ENCODE data around the gene FAM118B.

Gene FAM118B

GRCh38 chr11:126211236-126212088 lies at the start of gene FAM118B, which contains the start of gene RPUSD4:
TSS of gene FAM118B (plus strand) at chr11:126211782. CDS start at chr11:126235002, 23,220 bp downstream.
TSS of gene RPUSD4 (minus strand) at chr11:126211650. CDS start at chr11:126211638, 12 bp downstream.
- no peak for FAIRE-seq

DNA sequence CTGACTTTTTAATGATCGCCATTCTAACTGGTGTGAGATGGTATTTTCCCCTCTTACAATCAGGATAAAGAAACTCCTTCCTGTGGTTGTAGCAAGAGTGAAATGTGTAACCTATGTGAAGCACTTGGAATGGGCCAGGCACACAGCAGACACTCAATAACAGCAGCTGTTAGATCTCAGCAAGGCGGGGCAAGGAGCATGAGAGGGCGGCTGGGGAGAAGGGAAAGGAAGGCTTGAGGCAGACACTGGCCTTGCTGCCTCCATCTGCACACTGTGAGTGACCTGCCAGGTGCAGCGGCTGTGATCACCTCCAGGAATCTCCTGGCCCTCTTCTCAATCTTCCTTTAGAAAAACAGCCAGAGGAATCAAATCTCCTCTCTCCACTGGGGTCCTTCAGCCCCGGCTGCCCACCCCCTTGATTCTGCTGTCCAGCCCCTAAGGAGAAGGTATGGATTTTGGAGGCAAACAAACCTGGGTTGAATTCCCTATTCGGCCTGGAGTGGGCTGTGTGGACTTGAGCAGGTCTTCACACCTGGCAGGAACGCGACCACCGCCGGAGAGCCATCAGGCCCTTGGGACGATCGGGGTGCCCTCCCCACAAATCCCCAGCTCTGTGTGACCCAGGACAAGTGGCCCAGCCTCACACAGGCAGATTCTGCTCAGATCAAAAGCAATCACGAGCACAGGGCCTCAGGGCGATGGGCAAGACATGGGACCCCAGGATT lies 49.1 kb upstream of the FAM118B start:
- FAIRE-seq = no peak

GRCh38 chr11:126163074-126163700 lies 48.4 kb upstream of the FAM118B start:
- no peak for FAIRE-seq

DNA sequence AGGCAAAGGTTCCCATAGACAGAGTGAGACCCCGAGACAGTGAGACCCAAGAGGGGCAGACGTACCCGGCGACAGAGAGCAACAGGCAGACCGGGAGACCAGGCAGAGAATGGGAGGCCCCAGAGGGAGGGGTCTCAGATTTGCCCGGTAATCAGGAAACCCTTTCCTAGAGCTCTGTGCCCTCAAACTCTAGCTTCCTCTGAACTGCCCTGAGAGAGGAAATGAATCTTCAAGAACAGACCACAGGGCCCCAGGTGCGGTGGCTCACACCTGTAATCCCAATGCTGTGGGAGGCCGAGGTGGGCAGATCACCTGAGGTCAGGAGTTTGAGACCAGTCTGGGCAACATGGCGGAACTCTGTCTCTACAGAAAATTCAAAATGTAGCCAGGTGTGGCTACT lies 47.8 kb upstream of the FAM118B start:
- FAIRE-seq = no peak

GRCh38 chr11:126164781-126165180 lies 46.8 kb upstream of the FAM118B start:
- FAIRE-seq = no peak

GRCh38 chr11:126165311-126165720 lies 46.3 kb upstream of the FAM118B start:
- no peak for FAIRE-seq

DNA sequence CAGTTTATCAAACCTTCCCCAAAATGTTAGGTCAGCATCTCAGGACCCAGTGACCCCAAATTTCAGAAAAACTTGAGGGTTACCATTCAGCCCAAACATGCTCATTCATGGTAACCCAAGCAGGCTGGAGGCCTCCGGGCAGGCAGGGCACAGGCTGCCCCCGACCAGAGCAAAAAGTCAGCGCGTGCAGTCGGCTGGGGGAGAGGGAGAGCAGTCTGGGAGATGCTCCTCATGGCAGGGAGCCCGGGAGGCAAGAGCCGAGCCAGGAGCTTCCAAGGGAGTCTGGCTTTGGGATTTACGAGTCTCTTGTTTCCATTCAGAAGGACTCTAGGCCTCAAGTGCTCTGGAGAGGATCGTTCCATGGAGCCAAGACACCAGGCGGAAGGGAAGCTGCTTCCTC lies 45.8 kb upstream of the FAM118B start:
- FAIRE-seq = no peak

DNA sequence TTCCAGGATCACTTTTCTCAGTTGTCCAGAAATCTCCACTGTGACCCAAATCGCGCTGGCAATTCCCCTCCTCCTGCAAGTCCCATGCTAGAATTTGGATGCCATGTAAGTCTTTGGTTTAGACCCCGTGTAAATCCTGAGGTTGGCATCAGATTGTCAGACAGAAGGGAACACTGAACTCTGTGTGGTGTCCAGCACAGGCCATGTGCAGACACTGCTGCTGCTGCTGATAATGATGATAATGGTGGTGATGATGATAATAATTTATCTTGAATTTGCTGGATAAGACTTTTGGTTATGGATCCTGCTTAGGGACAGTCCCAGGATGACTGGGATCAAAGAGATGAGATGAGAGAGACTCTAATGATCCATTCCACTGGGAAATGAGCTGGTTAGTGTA lies 45.2 kb upstream of the FAM118B start:
- FAIRE-seq = no peak

DNA sequence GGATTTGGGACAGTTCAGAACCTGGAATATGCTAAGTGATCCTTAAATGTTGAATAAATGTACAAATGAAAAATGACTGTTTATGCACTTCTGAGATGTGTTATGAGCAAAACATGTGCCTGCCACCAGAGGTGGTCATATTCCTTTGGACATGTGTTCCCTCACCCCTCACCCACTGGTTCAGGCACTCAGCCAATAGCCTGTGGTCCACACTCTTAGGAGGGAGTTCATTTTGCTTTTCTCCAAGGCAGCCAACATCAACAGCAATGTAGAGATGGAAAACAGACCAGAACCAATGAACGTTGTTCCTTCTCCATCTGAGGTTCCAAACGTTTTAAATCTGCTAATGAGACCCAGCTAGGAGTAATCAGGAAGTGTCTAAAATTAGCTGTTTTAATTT lies 44.1 kb upstream of the FAM118B start:
- no peak for FAIRE-seq

DNA sequence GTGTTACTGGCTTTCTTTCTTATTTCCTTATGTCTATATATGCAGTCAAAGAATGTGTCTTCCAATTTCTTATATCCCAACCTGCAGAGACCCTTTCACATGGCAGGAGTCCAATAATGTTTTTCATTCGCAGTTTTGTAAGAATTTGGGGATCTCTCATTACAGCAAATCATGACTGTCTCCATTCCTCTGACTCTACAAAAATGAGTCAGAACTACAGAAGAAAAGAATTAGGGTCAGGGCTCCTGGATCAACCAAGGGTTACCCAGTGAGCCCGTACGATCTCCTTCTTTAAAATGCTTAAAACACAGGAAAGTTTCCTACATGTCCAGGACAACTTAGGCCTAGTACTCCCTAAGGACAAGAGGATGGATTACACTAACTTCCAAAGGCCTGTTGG lies 42.3 kb upstream of the FAM118B start:
- FAIRE-seq = no peak

GRCh38 chr11:126172596-126173038 lies 39.0 kb upstream of the FAM118B start:
- no peak for FAIRE-seq

DNA sequence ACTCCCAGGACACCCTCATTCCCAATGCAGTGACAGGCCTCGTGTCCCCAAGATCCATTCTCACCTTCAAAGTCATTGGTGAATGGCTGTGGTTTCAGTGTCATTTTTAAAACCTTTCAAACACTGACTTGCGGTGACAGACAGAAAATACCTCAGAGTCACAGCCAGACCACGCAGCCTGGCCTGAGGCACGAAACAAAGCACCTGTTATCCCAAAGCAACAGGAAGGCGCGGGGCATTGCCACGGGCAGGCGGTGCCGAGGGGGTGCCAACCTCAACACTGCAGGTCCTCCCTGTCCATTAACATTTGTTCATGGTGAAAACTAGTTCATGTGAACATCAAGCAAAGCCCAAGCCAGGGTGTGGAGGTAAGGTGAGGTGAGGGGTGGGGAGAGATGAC lies 38.3 kb upstream of the FAM118B start:
- FAIRE-seq = no peak

GRCh38 chr11:126174816-126175215 lies 36.8 kb upstream of the FAM118B start:
- FAIRE-seq = no peak

GRCh38 chr11:126175393-126175792 lies 36.2 kb upstream of the FAM118B start:
- no peak for FAIRE-seq

DNA sequence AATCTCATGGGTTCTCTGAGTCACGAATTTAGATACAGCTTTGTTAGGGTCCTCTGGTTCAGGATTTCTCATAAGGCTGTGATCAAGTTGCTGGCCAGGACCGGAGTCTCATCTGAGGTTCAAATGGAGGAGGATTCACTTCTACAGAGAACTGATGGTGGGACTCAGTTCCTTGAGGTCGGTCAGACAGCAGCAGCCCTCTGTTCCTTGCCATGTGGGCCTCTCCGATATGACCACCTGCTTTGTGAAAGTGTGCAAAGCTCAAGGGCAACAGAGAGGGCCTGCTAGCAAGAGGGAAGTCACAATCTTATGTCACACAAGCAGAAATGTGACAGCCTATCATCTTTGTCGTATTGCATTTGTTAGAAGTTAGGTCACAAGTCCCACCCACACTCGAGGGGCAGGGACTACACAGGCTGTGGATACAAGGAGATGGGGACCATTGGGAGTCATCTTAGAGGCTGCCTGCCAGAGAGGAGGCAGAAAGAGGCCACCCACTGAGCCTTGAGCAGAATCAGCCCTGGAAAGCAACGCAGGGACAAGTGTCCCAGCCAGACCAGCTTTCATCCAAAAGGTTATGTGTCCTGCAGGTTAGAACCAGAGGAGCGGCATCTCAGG lies 34.6 kb upstream of the FAM118B start:
- FAIRE-seq = no peak

- FAIRE-seq = no peak
Observed at GRCh38 chr11:126181939-126182730, 29.4 kb upstream of the FAM118B start.

- no peak for FAIRE-seq
Observed at GRCh38 chr11:126182787-126183445, 28.7 kb upstream of the FAM118B start.

- FAIRE-seq = no peak
Observed at GRCh38 chr11:126185259-126186024, 26.1 kb upstream of the FAM118B start.

DNA sequence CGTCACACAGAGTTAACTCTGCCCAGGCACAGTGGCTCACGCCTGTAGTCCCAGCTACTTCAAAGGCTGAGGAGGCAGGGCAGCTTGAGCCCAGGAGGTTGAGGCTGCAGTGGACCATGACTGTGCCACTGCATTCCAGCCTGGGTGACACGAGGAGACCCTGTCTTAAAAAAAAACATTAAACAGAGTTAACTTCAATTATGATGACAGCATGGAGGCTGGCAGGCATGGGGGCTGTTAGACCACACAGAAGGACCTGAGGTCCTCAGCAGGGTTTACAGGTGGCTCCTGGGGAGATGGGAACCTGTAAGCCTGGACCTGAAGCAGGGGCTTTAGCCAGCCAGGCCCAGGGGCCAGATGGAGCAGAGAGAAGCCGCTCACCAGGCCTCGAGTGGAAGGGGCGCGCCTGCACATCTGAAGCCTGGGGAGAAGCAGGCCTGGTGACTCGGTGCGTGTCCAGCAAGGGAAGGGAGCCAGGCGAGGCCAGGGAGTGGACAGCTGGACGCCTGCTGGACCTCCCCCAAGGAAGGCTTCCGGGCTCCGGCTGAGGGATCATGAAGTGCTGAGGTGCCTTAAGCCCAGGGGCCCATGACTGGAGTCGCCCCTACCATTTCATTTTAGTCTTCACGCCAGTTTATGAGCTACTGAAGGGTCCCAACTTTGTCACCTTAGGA lies 25.4 kb upstream of the FAM118B start:
- no peak for FAIRE-seq

Measured in endometrium (tissue), 2 donors.